Caco-2 (cell line): Measurements from ENCODE around the gene BMP7. TPM values are rescaled to one million over a fixed set of nuclear protein-coding genes. Genes with fewer than 3 reads are reported as not detected.
A peak's percentile ranks its signal among the peaks of the same experiment; 100 is the strongest.

Source experiments
- BruUV-seq: library from RNA; stranded (reverse); fragments of 400-500 nt; replicated peaks from 2 replicates; lab custom pipeline; 2021; lab: Mats Ljungman, UMichigan
- CTCF ChIA-PET: fragments of 300-600 bp; sonication (Branson Sonifier 250); formaldehyde crosslinking; loops from one replicate; lab custom pipeline; 2022; ENCODE audit warnings: antibody characterized with exemption; lab: Charles Lee
- POLR2A ChIA-PET: fragments of 300-600 bp; sonication (Branson Sonifier 250); formaldehyde crosslinking; loops from one replicate; lab custom pipeline; 2022; ENCODE audit warnings: antibody characterized with exemption; lab: Charles Lee
- DNase-seq, 2 experiments: peaks; one replicate each; pipeline versions ENCODE4 v3.0.0 to v3.0.0-alpha.2; 2020 to 2022
- H3K27me3 ChIP-seq: replicated peaks from 2 replicates; pipeline ENCODE4 v1.6.0; 2011; ENCODE audit warnings: low read length; ENCODE audit not compliant: control insufficient read depth, insufficient read depth
- H3K36me3 ChIP-seq: 2 replicates; pipeline ENCODE4 v1.5.1; 2011; ENCODE audit warnings: low read length; ENCODE audit not compliant: control insufficient read depth, insufficient read depth
- H3K4me1 ChIP-seq: fragments of 250-450 bp; sonication (Bioruptor Pico); 2 replicates; pipeline ENCODE4 v1.5.1; 2020; ENCODE audit warnings: mild to moderate bottlenecking
- H3K4me3 ChIP-seq: 2 replicates; pipeline ENCODE4 v1.5.1; 2011; ENCODE audit warnings: low read depth, mild to moderate bottlenecking, control low read depth, low read length
- H3K9me3 ChIP-seq: fragments of 250-450 bp; sonication (Bioruptor Pico); 2 replicates; pipeline ENCODE4 v1.5.1; 2020; ENCODE audit warnings: mild to moderate bottlenecking, moderate library complexity
- H3K27ac Mint-ChIP-seq: one replicate; pipeline ENCODE4 v1.8.0; 2022; ENCODE audit warnings: mixed read lengths; ENCODE audit not compliant: unreplicated experiment
- H3K27me3 Mint-ChIP-seq: one replicate; pipeline ENCODE4 v1.8.0; 2022; ENCODE audit warnings: mixed read lengths; ENCODE audit not compliant: insufficient read depth, unreplicated experiment
- H3K36me3 Mint-ChIP-seq: one replicate; pipeline ENCODE4 v1.8.0; 2022; ENCODE audit warnings: mild to moderate bottlenecking, mixed read lengths; ENCODE audit not compliant: insufficient read depth, unreplicated experiment
- H3K4me1 Mint-ChIP-seq: one replicate; pipeline ENCODE4 v1.8.0; 2022; ENCODE audit warnings: low read depth, mixed read lengths; ENCODE audit not compliant: unreplicated experiment
- H3K4me3 Mint-ChIP-seq: one replicate; pipeline ENCODE4 v1.8.0; 2022; ENCODE audit warnings: mild to moderate bottlenecking, moderate library complexity, mixed read lengths; ENCODE audit not compliant: unreplicated experiment
- H3K9me3 Mint-ChIP-seq: one replicate; pipeline ENCODE4 v1.8.0; 2022; ENCODE audit warnings: mixed read lengths; ENCODE audit not compliant: unreplicated experiment
- intact Hi-C: fragments of 100-400 bp; cut with micrococcal nuclease; formaldehyde crosslinking; loops from one replicate; pipeline ENCODE4 v1.10.0; 2022; ENCODE audit not compliant: unreplicated experiment
- total RNA-seq: library from RNA; stranded (reverse); gene quantifications from 2 replicates; pipeline ENCODE4 v1.2.3, GENCODE V29; 2022
- TF ChIP-seq, protein P1 (sequence below), 2 experiments: fragments of 200-600 bp in 1 of 2; IDR thresholded peaks; 1 replicate in 1 of 2; 2 replicates in 1 of 2; pipeline versions ENCODE4 v1.5.1 to v1.8.0; 2011 to 2022; ENCODE audit warnings: antibody characterized with exemption in 1 of 2, control low read depth in 1 of 2, inconsistent platforms in 1 of 2, low read depth in 1 of 2, low read length in 1 of 2, mild to moderate bottlenecking in 1 of 2, moderate library complexity in 1 of 2; ENCODE audit not compliant: insufficient read depth in 1 of 2, severe bottlenecking in 1 of 2, unreplicated experiment in 1 of 2

Gene BMP7
- total RNA-seq, 1 experiment from 2014 or later, result 317 TPM

DNA sequence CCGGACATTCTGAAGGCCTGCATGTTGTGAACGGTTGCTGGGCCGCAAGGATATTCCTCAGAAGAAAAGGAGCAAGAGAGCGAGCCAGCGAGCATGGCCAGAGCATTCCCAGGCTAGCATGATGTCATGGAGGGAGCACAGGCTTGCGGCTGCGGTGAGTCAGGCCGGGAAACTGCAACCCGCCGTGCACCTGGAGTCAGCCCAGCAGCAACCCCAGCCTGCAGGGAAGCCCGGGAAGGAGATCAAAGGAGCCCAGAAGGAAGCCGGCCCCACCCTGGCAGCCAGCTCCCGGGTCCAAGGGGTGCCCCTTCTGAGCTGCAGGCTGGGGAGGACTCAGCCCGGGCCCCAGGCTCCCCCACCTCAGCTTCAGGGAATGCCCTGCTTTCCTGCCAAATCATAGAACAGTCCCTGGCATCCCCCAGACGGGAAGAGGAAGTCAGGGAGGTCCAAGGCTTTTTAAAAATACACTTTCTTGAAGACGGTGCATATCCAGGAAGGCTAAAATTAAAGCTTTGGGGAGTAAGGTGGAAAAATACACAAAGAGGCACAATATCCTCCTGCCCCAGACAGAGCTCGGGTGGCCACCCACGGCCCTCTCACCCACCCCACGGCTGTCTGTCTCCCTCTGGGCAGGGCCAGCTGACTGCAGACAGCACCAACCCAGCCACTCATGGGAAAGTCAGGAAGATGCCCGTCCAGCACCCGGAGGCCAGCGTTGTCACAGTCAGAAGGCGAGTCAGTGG, 53.7 kb downstream of the BMP7 start:
- H3K4me3 ChIP-seq, result no peak overlapping the region
- intact Hi-C loops, result no loop called here
- H3K4me3 Mint-ChIP-seq, result no peak overlapping the region
- BruUV-seq, result no TSS peak
- H3K4me1 ChIP-seq, result peaks cover 30% of the 10 kb centered on the region
- H3K27me3 Mint-ChIP-seq, result no peaks in the 10 kb centered on the region
- TF ChIP-seq, protein P1, sequence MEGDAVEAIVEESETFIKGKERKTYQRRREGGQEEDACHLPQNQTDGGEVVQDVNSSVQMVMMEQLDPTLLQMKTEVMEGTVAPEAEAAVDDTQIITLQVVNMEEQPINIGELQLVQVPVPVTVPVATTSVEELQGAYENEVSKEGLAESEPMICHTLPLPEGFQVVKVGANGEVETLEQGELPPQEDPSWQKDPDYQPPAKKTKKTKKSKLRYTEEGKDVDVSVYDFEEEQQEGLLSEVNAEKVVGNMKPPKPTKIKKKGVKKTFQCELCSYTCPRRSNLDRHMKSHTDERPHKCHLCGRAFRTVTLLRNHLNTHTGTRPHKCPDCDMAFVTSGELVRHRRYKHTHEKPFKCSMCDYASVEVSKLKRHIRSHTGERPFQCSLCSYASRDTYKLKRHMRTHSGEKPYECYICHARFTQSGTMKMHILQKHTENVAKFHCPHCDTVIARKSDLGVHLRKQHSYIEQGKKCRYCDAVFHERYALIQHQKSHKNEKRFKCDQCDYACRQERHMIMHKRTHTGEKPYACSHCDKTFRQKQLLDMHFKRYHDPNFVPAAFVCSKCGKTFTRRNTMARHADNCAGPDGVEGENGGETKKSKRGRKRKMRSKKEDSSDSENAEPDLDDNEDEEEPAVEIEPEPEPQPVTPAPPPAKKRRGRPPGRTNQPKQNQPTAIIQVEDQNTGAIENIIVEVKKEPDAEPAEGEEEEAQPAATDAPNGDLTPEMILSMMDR (IDR thresholded peaks at IDR 0.05; ENCODE audit: insufficient read depth in 1 of 2, low read depth in 1 of 2, low read length in 1 of 2, severe bottlenecking in 1 of 2, unreplicated experiment in 1 of 2), result no peak
- H3K36me3 Mint-ChIP-seq, result peaks cover 81% of the 10 kb centered on the region
- ChIA-PET CTCF (no interaction called here), POLR2A (interaction anchor here (0.5 kb wide), 1 partner anchor 799 kb away, joined by 4 read pairs; no protein-coding TSS in a partner anchor)
- H3K36me3 ChIP-seq, result no peaks in the 10 kb centered on the region
- peak in 1 of 2 experiments; percentile 71 for DNase-seq
- H3K27ac Mint-ChIP-seq, result peak overlapping the region; percentile 9
- no peaks in the 10 kb centered on the region; the same call in 1 of the 2 replicates for H3K9me3 ChIP-seq
- H3K27me3 ChIP-seq, result no peaks in the 10 kb centered on the region
- H3K9me3 Mint-ChIP-seq, result no peaks in the 10 kb centered on the region
- peaks cover 13% of the 10 kb centered on the region for H3K4me1 Mint-ChIP-seq

GRCh38 chr20:57211908-57212533, 54.4 kb downstream of the BMP7 start:
- BruUV-seq, result no TSS peak
- H3K9me3 Mint-ChIP-seq, result peaks cover 6% of the 10 kb centered on the region
- H3K4me3 ChIP-seq, result no peak overlapping the region

GRCh38 chr20:57211406-57211805, 55.0 kb downstream of the BMP7 start:
- Mint-ChIP-seq H3K27ac (no peak overlapping the region), H3K27me3 (no peaks in the 10 kb centered on the region), H3K4me3 (no peak overlapping the region), H3K9me3 (peaks cover 10% of the 10 kb centered on the region), H3K36me3 (peaks cover 91% of the 10 kb centered on the region), H3K4me1 (peaks cover 14% of the 10 kb centered on the region)
- no TSS peak for BruUV-seq
- DNase-seq, result no peak
- H3K36me3 ChIP-seq, result no peaks in the 10 kb centered on the region
- POLR2A ChIA-PET, result no interaction called here
- TF ChIP-seq, protein P1 (IDR thresholded peaks at IDR 0.05; ENCODE audit: insufficient read depth in 1 of 2, low read depth in 1 of 2, low read length in 1 of 2, severe bottlenecking in 1 of 2, unreplicated experiment in 1 of 2), result no peak
- CTCF ChIA-PET, result interaction anchor here (0.9 kb wide), 1 partner anchor 34 kb away, joined by 3 read pairs; no protein-coding TSS in a partner anchor
- peaks cover 3% of the 10 kb centered on the region; the same call in 1 of the 2 replicates for H3K9me3 ChIP-seq
- intact Hi-C loops, result no loop called here
- no peaks in the 10 kb centered on the region for H3K27me3 ChIP-seq
- no peak overlapping the region for H3K4me3 ChIP-seq
- H3K4me1 ChIP-seq, result peaks cover 30% of the 10 kb centered on the region

More at GRCh38 chr20:57211908-57212533, 54.4 kb downstream of the BMP7 start:
- DNase-seq, result no peak
- TF ChIP-seq, protein P1 (IDR thresholded peaks at IDR 0.05; ENCODE audit: insufficient read depth in 1 of 2, low read depth in 1 of 2, low read length in 1 of 2, severe bottlenecking in 1 of 2, unreplicated experiment in 1 of 2), result no peak
- CTCF ChIA-PET, result interaction anchor here (0.9 kb wide), 1 partner anchor 33 kb away, joined by 3 read pairs; no protein-coding TSS in a partner anchor
- Mint-ChIP-seq H3K36me3 (peaks cover 88% of the 10 kb centered on the region), H3K4me1 (peaks cover 13% of the 10 kb centered on the region), H3K4me3 (no peak overlapping the region), H3K27me3 (no peaks in the 10 kb centered on the region), H3K27ac (peak overlapping the region; percentile 1)
- peaks cover 30% of the 10 kb centered on the region for H3K4me1 ChIP-seq
- intact Hi-C loops, result no loop called here
- POLR2A ChIA-PET, result no interaction called here
- H3K36me3 ChIP-seq, result no peaks in the 10 kb centered on the region
- peaks cover 3% of the 10 kb centered on the region; the same call in 1 of the 2 replicates for H3K9me3 ChIP-seq
- H3K27me3 ChIP-seq, result no peaks in the 10 kb centered on the region
